ENCODE measurements around the gene ABCD2.
"Not testable (repeated sequence)": the region's sequence is repeated elsewhere in the genome, so short reads cannot be mapped to it uniquely, and the experiment has no call there.

ABCD2 gene

GRCh38 chr12:39606712-39607423 is 12.7 kb downstream of the ABCD2 start:
- H3K27ac ChIP-seq (replicated peaks): no peak overlapping the region
- TF ChIP-seq GABPA (IDR thresholded peaks at IDR 0.05; ENCODE audit: low read depth) (no peak), POLR2AphosphoS5 (IDR thresholded peaks at IDR 0.05; ENCODE audit: low read depth) (no peak), SPI1 (IDR thresholded peaks at IDR 0.05; ENCODE audit: borderline replicate concordance, low read depth) (no peak), CTCF (IDR thresholded peaks at IDR 0.05; ENCODE audit: insufficient read depth, low read length) (no peak)
- H3K27me3 ChIP-seq (ENCODE audit: insufficient read depth, poor library complexity, severe bottlenecking): no peaks in the 10 kb centered on the region
- H3K4me3 ChIP-seq (replicated peaks; ENCODE audit: insufficient read depth, low read length): no peak overlapping the region
- DNase-seq (ENCODE audit: low read depth in 1 of 2, low spot score in 1 of 2): no peak

- Histone ChIP-seq H3K4me3 (replicated peaks; ENCODE audit: insufficient read depth, low read length) (no peak overlapping the region), H3K27ac (replicated peaks) (no peak overlapping the region), H3K27me3 (ENCODE audit: insufficient read depth, poor library complexity, severe bottlenecking) (no peaks in the 10 kb centered on the region)
- no peak for TF ChIP-seq SPI1 (IDR thresholded peaks at IDR 0.05; ENCODE audit: borderline replicate concordance, low read depth)
- TF ChIP-seq REST (IDR thresholded peaks at IDR 0.05; ENCODE audit: insufficient replicate concordance, low read depth): no peak
- DNase-seq (ENCODE audit: low read depth in 1 of 2, low spot score in 1 of 2): no peak
These were observed 13.6 kb downstream of the ABCD2 start for GRCh38 chr12:39605996-39606395.

- Histone ChIP-seq H3K4me3 (replicated peaks; ENCODE audit: insufficient read depth, low read length) (no peak overlapping the region), H3K27me3 (ENCODE audit: insufficient read depth, poor library complexity, severe bottlenecking) (no peaks in the 10 kb centered on the region), H3K27ac (replicated peaks) (no peak overlapping the region)
- no peak for TF ChIP-seq REST (IDR thresholded peaks at IDR 0.05; ENCODE audit: insufficient replicate concordance, low read depth)
- TF ChIP-seq POLR2AphosphoS5 (IDR thresholded peaks at IDR 0.05; ENCODE audit: low read depth): no peak
- TF ChIP-seq GABPA (IDR thresholded peaks at IDR 0.05; ENCODE audit: low read depth): no peak
- TF ChIP-seq CTCF (IDR thresholded peaks at IDR 0.05; ENCODE audit: insufficient read depth, low read length): no peak
- TF ChIP-seq SPI1 (IDR thresholded peaks at IDR 0.05; ENCODE audit: borderline replicate concordance, low read depth): no peak
- DNase-seq (ENCODE audit: low read depth in 1 of 2, low spot score in 1 of 2): no peak
These were observed 14.1 kb downstream of the ABCD2 start for GRCh38 chr12:39605501-39605900.

- TF ChIP-seq CTCF (IDR thresholded peaks at IDR 0.05; ENCODE audit: insufficient read depth, low read length) (no peak), REST (IDR thresholded peaks at IDR 0.05; ENCODE audit: insufficient replicate concordance, low read depth) (no peak), GABPA (IDR thresholded peaks at IDR 0.05; ENCODE audit: low read depth) (no peak), POLR2AphosphoS5 (IDR thresholded peaks at IDR 0.05; ENCODE audit: low read depth) (no peak), SPI1 (IDR thresholded peaks at IDR 0.05; ENCODE audit: borderline replicate concordance, low read depth) (no peak)
- Histone ChIP-seq H3K4me3 (replicated peaks; ENCODE audit: insufficient read depth, low read length) (no peak overlapping the region), H3K27ac (replicated peaks) (no peak overlapping the region), H3K27me3 (ENCODE audit: insufficient read depth, poor library complexity, severe bottlenecking) (no peaks in the 10 kb centered on the region)
- DNase-seq (ENCODE audit: low read depth in 1 of 2, low spot score in 1 of 2): no peak
These were observed 16.5 kb downstream of the ABCD2 start for GRCh38 chr12:39603065-39603464.

- not testable (repeated sequence) for H3K27me3 ChIP-seq (ENCODE audit: insufficient read depth, poor library complexity, severe bottlenecking); DNase-seq (ENCODE audit: low read depth in 1 of 2, low spot score in 1 of 2); H3K4me3 ChIP-seq (replicated peaks; ENCODE audit: insufficient read depth, low read length)
These were observed 17.7 kb downstream of the ABCD2 start for GRCh38 chr12:39601951-39602350.

More at GRCh38 chr12:39601951-39602350, 17.7 kb downstream of the ABCD2 start:
- not testable (repeated sequence) for H3K27ac ChIP-seq (replicated peaks)
